Measurements from ENCODE around the gene DLD.

Gene DLD

DNA sequence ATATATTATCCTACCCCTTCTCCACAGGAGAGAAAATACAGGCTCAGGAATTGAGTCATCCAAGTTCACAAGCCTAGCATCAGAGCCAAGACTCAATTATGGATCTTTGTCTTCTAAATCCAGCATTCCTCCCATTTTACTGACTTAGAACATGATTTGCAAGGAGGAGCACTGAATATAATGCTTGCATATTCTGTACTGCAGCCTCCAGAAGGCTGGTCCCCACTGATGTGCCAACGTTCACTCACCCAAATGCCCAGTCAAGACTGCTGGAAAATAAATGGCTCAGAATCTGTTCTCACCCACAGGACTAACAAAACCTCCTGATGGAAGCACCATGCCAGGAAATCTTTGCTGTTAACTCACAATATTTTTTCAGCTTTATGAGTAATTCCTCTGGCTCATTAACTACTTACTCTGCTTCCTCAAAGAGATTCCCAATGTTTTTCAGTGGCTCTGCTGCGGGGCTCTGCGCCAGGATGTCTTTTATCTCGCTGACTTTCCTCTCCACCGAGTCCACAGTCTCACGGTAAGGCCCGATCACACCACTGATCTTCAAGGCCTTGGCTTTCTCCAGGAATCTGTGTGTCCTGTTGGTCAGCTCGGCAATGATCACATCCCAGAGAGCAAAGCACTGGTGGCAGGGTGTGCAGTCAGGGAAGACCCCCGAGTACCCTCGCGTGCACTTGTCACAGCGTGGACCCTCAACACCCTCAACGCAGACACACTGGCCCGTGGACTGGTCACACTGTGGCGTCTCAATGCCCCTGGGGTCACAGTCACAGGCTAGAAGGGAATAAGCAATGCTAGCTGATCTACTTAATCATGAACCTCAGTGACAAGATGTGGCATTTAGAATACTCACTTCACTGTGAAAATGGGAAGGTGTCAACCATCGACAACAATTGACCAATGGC is 48.8 kb downstream of the DLD start:
- DNase-seq (ENCODE audit: extremely low read depth, low read depth) = peak; percentile 30
- TF ChIP-seq, protein P1, sequence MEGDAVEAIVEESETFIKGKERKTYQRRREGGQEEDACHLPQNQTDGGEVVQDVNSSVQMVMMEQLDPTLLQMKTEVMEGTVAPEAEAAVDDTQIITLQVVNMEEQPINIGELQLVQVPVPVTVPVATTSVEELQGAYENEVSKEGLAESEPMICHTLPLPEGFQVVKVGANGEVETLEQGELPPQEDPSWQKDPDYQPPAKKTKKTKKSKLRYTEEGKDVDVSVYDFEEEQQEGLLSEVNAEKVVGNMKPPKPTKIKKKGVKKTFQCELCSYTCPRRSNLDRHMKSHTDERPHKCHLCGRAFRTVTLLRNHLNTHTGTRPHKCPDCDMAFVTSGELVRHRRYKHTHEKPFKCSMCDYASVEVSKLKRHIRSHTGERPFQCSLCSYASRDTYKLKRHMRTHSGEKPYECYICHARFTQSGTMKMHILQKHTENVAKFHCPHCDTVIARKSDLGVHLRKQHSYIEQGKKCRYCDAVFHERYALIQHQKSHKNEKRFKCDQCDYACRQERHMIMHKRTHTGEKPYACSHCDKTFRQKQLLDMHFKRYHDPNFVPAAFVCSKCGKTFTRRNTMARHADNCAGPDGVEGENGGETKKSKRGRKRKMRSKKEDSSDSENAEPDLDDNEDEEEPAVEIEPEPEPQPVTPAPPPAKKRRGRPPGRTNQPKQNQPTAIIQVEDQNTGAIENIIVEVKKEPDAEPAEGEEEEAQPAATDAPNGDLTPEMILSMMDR (IDR thresholded peaks at IDR 0.05; ENCODE audit: low read depth, low read length) = no peak

- TF ChIP-seq, protein P1 (IDR thresholded peaks at IDR 0.05; ENCODE audit: low read depth, low read length) = no peak
- DNase-seq (ENCODE audit: extremely low read depth, low read depth) = no peak
Measured at GRCh38 chr7:107940951-107941350, 50.0 kb downstream of the DLD start.

GRCh38 chr7:107943018-107943417 is 52.0 kb downstream of the DLD start:
- TF ChIP-seq, protein P1 (IDR thresholded peaks at IDR 0.05; ENCODE audit: low read depth, low read length) = no peak
- no peak for DNase-seq (ENCODE audit: extremely low read depth, low read depth)

DNA sequence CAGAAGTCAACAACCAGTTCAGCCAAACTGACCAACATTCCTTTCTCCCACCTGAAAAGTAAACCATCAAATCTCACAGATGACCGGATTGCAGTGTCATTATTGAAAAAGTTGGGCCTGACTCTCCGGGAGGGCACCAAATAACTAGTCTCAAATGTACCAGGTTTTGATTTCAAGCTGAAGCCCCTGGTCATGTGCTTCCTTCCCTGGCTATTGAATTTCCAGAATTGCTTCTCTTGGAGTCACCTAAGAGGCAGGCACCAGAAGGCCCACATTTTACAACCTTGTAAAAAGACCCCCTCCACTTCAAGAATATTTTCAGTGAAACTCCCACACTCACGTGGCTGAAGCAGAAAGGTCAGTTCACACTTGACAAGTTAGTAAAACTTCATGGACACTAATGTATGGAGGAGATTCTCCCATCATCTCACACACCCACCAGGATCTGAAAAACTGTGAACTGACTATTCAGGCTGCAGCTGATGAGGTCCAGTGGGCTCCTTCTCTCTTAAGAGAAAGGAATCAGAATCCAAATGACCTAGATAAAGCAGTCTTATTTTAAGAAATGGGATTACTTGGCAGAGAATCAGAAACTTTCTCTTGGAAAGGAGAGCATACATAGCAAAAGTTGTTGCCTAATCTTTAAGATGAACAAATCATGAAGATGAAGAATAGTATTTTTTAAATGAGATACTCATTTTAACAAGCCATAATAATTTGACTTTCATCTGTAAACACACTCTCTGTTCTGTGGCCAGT is 53.6 kb downstream of the DLD start:
- DNase-seq (ENCODE audit: extremely low read depth, low read depth) = no peak
- TF ChIP-seq, protein P1 (IDR thresholded peaks at IDR 0.05; ENCODE audit: low read depth, low read length) = no peak

DNA sequence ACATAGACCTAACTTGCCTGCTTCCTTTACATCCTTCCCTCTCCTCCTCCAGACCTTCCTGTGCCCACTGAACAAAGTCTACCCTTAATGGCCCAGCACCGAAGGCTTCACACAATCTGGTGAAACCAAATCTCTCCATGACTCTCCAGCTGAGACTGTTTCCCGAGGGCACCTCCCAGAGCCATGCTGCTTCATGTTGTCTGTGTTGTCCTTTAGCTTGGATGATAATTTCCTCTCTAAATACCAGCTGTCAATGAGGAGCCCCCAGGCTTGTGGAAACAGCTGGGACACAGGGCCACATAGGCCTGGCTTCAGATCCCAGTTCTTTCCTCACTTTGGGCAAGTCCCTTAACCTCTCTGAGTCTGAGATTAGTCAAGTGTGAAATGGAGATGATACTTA is 54.3 kb downstream of the DLD start:
- DNase-seq (ENCODE audit: extremely low read depth, low read depth) = no peak
- TF ChIP-seq, protein P1 (IDR thresholded peaks at IDR 0.05; ENCODE audit: low read depth, low read length) = no peak

- TF ChIP-seq, protein P1 (IDR thresholded peaks at IDR 0.05; ENCODE audit: low read depth, low read length) = no peak
- DNase-seq (ENCODE audit: extremely low read depth, low read depth) = no peak
Measured at GRCh38 chr7:107946451-107946850, 55.5 kb downstream of the DLD start.

- DNase-seq (ENCODE audit: extremely low read depth, low read depth) = no peak
- TF ChIP-seq, protein P1 (IDR thresholded peaks at IDR 0.05; ENCODE audit: low read depth, low read length) = no peak
Measured at GRCh38 chr7:107946881-107947280, 55.9 kb downstream of the DLD start.

Data from AG09319 (cell line).